Liver (tissue), 9 donors: ENCODE measurements around the gene PLCB1. TPM values are rescaled to one million over a fixed set of nuclear protein-coding genes. Genes with fewer than 3 reads are reported as not detected.

Experiments
- DNase-seq: peaks from one replicate; pipeline ENCODE4 v3.0.0-alpha.2; 2017; ENCODE audit warnings: low spot score
- H3K27ac ChIP-seq, 2 donors: one replicate each; pipeline ENCODE4 v1.7.0; 2013; ENCODE audit warnings: inconsistent platforms in 2 of 2, low read length in 2 of 2, control low read depth in 1 of 2, low read depth in 1 of 2, mild to moderate bottlenecking in 1 of 2
- H3K27me3 ChIP-seq, 4 donors: one replicate each; pipeline versions ENCODE4 v1.6.1 to v1.7.0; 2013; ENCODE audit warnings: low read length in 3 of 4, inconsistent platforms in 1 of 4, mild to moderate bottlenecking in 1 of 4, moderate library complexity in 1 of 4; ENCODE audit not compliant: control insufficient read depth in 4 of 4, insufficient read depth in 4 of 4
- H3K36me3 ChIP-seq, 4 donors: one replicate each; pipeline versions ENCODE4 v1.6.1 to v1.7.0; 2013; ENCODE audit warnings: low read length in 3 of 4, mild to moderate bottlenecking in 3 of 4, low read depth in 1 of 4, moderate library complexity in 1 of 4; ENCODE audit not compliant: control insufficient read depth in 4 of 4, insufficient read depth in 3 of 4
- H3K4me1 ChIP-seq, 4 donors: one replicate each; pipeline versions ENCODE4 v1.6.1 to v1.7.0; 2013; ENCODE audit warnings: low read length in 3 of 4, mild to moderate bottlenecking in 3 of 4, moderate library complexity in 1 of 4; ENCODE audit not compliant: control insufficient read depth in 4 of 4, insufficient read depth in 4 of 4
- H3K4me3 ChIP-seq, 3 donors: one replicate each; pipeline versions ENCODE4 v1.6.1 to v1.7.0; 2013; ENCODE audit warnings: low read length in 3 of 3, control low read depth in 1 of 3, low read depth in 1 of 3, mild to moderate bottlenecking in 1 of 3
- H3K9ac ChIP-seq, 2 donors: one replicate each; pipeline ENCODE4 v1.7.0; 2013; ENCODE audit warnings: low read length in 2 of 2, mild to moderate bottlenecking in 2 of 2, moderate library complexity in 2 of 2, control low read depth in 1 of 2, low read depth in 1 of 2
- H3K9me3 ChIP-seq, 4 donors: one replicate each; pipeline versions ENCODE4 v1.6.1 to v1.7.0; 2013; ENCODE audit warnings: low read length in 3 of 4; ENCODE audit not compliant: control insufficient read depth in 4 of 4
- CTCF ChIP-seq: fragments of 150-350 bp; IDR thresholded peaks from 2 replicates; pipeline ENCODE4 v1.5.1; 2017; ENCODE audit warnings: improper control_type of control experiment, low read depth, low read length; ENCODE audit not compliant: missing input control
- EGR1 ChIP-seq, 2 donors: IDR thresholded peaks; 2 replicates each; pipeline ENCODE4 v1.6.1; 2016 to 2018; ENCODE audit warnings: antibody characterized with exemption in 2 of 2, low read depth in 2 of 2
- FOXA1 ChIP-seq: IDR thresholded peaks from 2 replicates; pipeline ENCODE4 v1.6.1; 2016; ENCODE audit warnings: antibody characterized with exemption
- GABPA ChIP-seq, 2 donors: IDR thresholded peaks in 1 of 2; conservative IDR thresholded peaks in 1 of 2; 2 replicates each; pipeline ENCODE4 v1.6.1; 2016; ENCODE audit warnings: antibody characterized with exemption in 2 of 2, mild to moderate bottlenecking in 1 of 2, moderate library complexity in 1 of 2
- HNF4A ChIP-seq, 2 donors: conservative IDR thresholded peaks; 2 replicates each; pipeline ENCODE4 v1.6.1; 2016; ENCODE audit warnings: antibody characterized with exemption in 2 of 2, mild to moderate bottlenecking in 2 of 2
- JUND ChIP-seq, 2 donors: IDR thresholded peaks; 2 replicates each; pipeline ENCODE4 v1.6.1; 2016; ENCODE audit warnings: antibody characterized with exemption in 2 of 2
- MAX ChIP-seq: IDR thresholded peaks from 2 replicates; pipeline ENCODE4 v1.6.1; 2016; ENCODE audit warnings: antibody characterized with exemption
- NR2F2 ChIP-seq: IDR thresholded peaks from 2 replicates; pipeline ENCODE4 v1.6.1; 2016; ENCODE audit warnings: antibody characterized with exemption
- RAD21 ChIP-seq, 2 donors: IDR thresholded peaks; 2 replicates each; pipeline ENCODE4 v1.6.1; 2016; ENCODE audit warnings: antibody characterized with exemption in 2 of 2, mild to moderate bottlenecking in 2 of 2
- RXRA ChIP-seq, 2 donors: IDR thresholded peaks; 2 replicates each; pipeline ENCODE4 v1.6.1; 2017 to 2018; ENCODE audit warnings: antibody characterized with exemption in 2 of 2, mild to moderate bottlenecking in 1 of 2
- SP1 ChIP-seq: IDR thresholded peaks from 2 replicates; pipeline ENCODE4 v1.6.1; 2018; ENCODE audit warnings: antibody characterized with exemption, mild to moderate bottlenecking
- TAF1 ChIP-seq: conservative IDR thresholded peaks from 2 replicates; pipeline ENCODE4 v1.6.1; 2016; ENCODE audit warnings: antibody characterized with exemption, mild to moderate bottlenecking
- YY1 ChIP-seq: IDR thresholded peaks from 2 replicates; pipeline ENCODE4 v1.6.1; 2016; ENCODE audit warnings: antibody characterized with exemption, mild to moderate bottlenecking
- ZBTB33 ChIP-seq: IDR thresholded peaks from 2 replicates; pipeline ENCODE4 v1.6.1; 2016; ENCODE audit warnings: antibody characterized with exemption
- WGBS: extraction: QIAGEN DNeasy Blood & Tissue Kit; methylation state at CpG from one replicate; pipeline ENCODE4 v1.1.7; 2013; 5-methylcytosine and 5-hydroxymethylcytosine counted together
- polyA plus RNA-seq, 2 donors: library from polyadenylated mRNA; stranded (reverse) in 1 of 2; unstranded in 1 of 2; fragments of 200-250 nt in 1 of 2; fragments of >200 nt in 1 of 2; fragmentation: Nextera tagmentation in 1 of 2; extraction: Ambion mirVana in 1 of 2; gene quantifications; one replicate each; pipeline versions ENCODE4 v1.2.1 to v1.2.3, GENCODE V29; 2013 to 2015
- total RNA-seq, 2 donors: library from RNA; depleted of rRNA; stranded (reverse); fragments of >200 nt; gene quantifications; one replicate each; pipeline ENCODE4 v1.2.3, GENCODE V29; 2014
- TF ChIP-seq, protein P1 (sequence below): IDR thresholded peaks from 2 replicates; pipeline ENCODE4 v1.6.1; 2016; ENCODE audit warnings: antibody characterized with exemption
- TF ChIP-seq, protein P2 (sequence below): IDR thresholded peaks from 2 replicates; pipeline ENCODE4 v1.6.1; 2016; ENCODE audit warnings: antibody characterized with exemption, mild to moderate bottlenecking
- donor health status: healthy.
- donor health status: healthy.
- donor health status: healthy.
- donor health status: healthy.
- donor health status: healthy.

Gene PLCB1
- total and polyA plus RNA-seq, 4 donors = 3.7 to 13.5 (median 5.9) TPM

GRCh38 chr20:8631271-8631670 is 499.2 kb downstream of the PLCB1 start:
- WGBS = 91% methylated on average over 1 of the region's 1 CpG
- no peaks in the 10 kb centered on the region for H3K36me3 ChIP-seq
- no peaks in the 10 kb centered on the region for H3K9me3 ChIP-seq
- no peak overlapping the region for H3K4me3 ChIP-seq
- no peak overlapping the region for H3K27ac ChIP-seq
- TF ChIP-seq ZBTB33 (no peak), EGR1 (IDR thresholded peaks at IDR 0.05; ENCODE audit: low read depth in 2 of 2) (no peak), FOXA1 (no peak), MAX (no peak), TAF1 (no peak), CTCF (no peak), YY1 (no peak), RXRA (IDR thresholded peaks at IDR 0.05) (no peak), RAD21 (IDR thresholded peaks at IDR 0.05) (no peak), JUND (IDR thresholded peaks at IDR 0.05) (no peak), NR2F2 (no peak), SP1 (no peak)
- TF ChIP-seq, protein P1, sequence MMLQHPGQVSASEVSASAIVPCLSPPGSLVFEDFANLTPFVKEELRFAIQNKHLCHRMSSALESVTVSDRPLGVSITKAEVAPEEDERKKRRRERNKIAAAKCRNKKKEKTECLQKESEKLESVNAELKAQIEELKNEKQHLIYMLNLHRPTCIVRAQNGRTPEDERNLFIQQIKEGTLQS = no peak
- DNase-seq = no peak
- no peaks in the 10 kb centered on the region for H3K4me1 ChIP-seq
- H3K27me3 ChIP-seq = no peaks in the 10 kb centered on the region
- no peak overlapping the region for H3K9ac ChIP-seq

- H3K27ac ChIP-seq = no peak overlapping the region
- no peaks in the 10 kb centered on the region for H3K36me3 ChIP-seq
- TF ChIP-seq HNF4A (conservative IDR thresholded peaks at IDR 0.05) = no peak
- TF ChIP-seq, protein P1 = no peak
- TF ChIP-seq ZBTB33 = no peak
- TF ChIP-seq GABPA (IDR thresholded peaks at IDR 0.05 in 1 of 2, conservative IDR thresholded peaks at IDR 0.05 in 1 of 2) = no peak
- TF ChIP-seq RXRA (IDR thresholded peaks at IDR 0.05) = no peak
- TF ChIP-seq EGR1 (IDR thresholded peaks at IDR 0.05; ENCODE audit: low read depth in 2 of 2) = no peak
- TF ChIP-seq MAX = no peak
- TF ChIP-seq, protein P2, sequence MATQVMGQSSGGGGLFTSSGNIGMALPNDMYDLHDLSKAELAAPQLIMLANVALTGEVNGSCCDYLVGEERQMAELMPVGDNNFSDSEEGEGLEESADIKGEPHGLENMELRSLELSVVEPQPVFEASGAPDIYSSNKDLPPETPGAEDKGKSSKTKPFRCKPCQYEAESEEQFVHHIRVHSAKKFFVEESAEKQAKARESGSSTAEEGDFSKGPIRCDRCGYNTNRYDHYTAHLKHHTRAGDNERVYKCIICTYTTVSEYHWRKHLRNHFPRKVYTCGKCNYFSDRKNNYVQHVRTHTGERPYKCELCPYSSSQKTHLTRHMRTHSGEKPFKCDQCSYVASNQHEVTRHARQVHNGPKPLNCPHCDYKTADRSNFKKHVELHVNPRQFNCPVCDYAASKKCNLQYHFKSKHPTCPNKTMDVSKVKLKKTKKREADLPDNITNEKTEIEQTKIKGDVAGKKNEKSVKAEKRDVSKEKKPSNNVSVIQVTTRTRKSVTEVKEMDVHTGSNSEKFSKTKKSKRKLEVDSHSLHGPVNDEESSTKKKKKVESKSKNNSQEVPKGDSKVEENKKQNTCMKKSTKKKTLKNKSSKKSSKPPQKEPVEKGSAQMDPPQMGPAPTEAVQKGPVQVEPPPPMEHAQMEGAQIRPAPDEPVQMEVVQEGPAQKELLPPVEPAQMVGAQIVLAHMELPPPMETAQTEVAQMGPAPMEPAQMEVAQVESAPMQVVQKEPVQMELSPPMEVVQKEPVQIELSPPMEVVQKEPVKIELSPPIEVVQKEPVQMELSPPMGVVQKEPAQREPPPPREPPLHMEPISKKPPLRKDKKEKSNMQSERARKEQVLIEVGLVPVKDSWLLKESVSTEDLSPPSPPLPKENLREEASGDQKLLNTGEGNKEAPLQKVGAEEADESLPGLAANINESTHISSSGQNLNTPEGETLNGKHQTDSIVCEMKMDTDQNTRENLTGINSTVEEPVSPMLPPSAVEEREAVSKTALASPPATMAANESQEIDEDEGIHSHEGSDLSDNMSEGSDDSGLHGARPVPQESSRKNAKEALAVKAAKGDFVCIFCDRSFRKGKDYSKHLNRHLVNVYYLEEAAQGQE = no peak
- no peak for TF ChIP-seq NR2F2
- no peak for TF ChIP-seq RAD21 (IDR thresholded peaks at IDR 0.05)
- H3K4me3 ChIP-seq = no peak overlapping the region
- H3K4me1 ChIP-seq = no peaks in the 10 kb centered on the region
- H3K9ac ChIP-seq = no peak overlapping the region
- no peaks in the 10 kb centered on the region for H3K27me3 ChIP-seq
- whole genome bisulfite sequencing = 79% methylated on average over 1 of the region's 1 CpG
- DNase-seq = no peak
- H3K9me3 ChIP-seq = no peaks in the 10 kb centered on the region
Measured at GRCh38 chr20:8633366-8633765, 501.3 kb downstream of the PLCB1 start.
